ENCODE results near the gene YIPF2. TPM values are rescaled to one million over a fixed set of nuclear protein-coding genes. Genes with fewer than 3 reads are reported as not detected.
"Not testable (repeated sequence)": the region's sequence is repeated elsewhere in the genome, so short reads cannot be mapped to it uniquely, and the experiment has no call there.

The YIPF2 gene
- total RNA-seq, 1 donor from 2014 or later = 28.8 TPM

GRCh38 chr19:10961073-10961860 lies 32.8 kb upstream of the YIPF2 start:
- intact Hi-C loops (cut with micrococcal nuclease) = loop anchor here (1.0 to 5.0 kb wide), 4 partner anchors 90 to 394 kb away; partner anchors contain the start of genes CARM1, DNM2 and KRI1
- H3K4me1 Mint-ChIP-seq (ENCODE audit: low read depth) = peaks cover 40% of the 10 kb centered on the region
- no peaks in the 10 kb centered on the region for H3K9me3 Mint-ChIP-seq
- H3K4me3 Mint-ChIP-seq = peak overlapping the region; percentile 89
- peak; percentile 10 for DNase-seq (ENCODE audit: low spot score)
- peaks cover 12% of the 10 kb centered on the region for H3K36me3 Mint-ChIP-seq (ENCODE audit: low read depth)
- H3K27ac Mint-ChIP-seq = peak overlapping the region; percentile 72
- no peaks in the 10 kb centered on the region for H3K27me3 Mint-ChIP-seq (ENCODE audit: insufficient read depth)

GRCh38 chr19:10960314-10961072 lies 32.1 kb upstream of the YIPF2 start, which contains the start of gene SMARCA4:
Gene SMARCA4, plus strand, starts transcription at chr19:10961030. Its CDS starts 23,122 bp downstream, at chr19:10984152.
- intact Hi-C loops (cut with micrococcal nuclease) = loop anchor here (1.0 to 5.0 kb wide), 8 partner anchors 18 to 475 kb away; partner anchors contain the start of genes CARM1, DNM2, KRI1 and ODAD3
- Mint-ChIP-seq H3K27ac (peak within 1 kb of the TSS; percentile 87), H3K36me3 (ENCODE audit: low read depth) (peaks cover 11% of the 10 kb centered on the region), H3K4me1 (ENCODE audit: low read depth) (peaks cover 39% of the 10 kb centered on the region), H3K9me3 (no peaks in the 10 kb centered on the region), H3K4me3 (peak within 1 kb of the TSS; percentile 89), H3K27me3 (ENCODE audit: insufficient read depth) (peaks cover under 1% of the 10 kb centered on the region)
- DNase-seq (ENCODE audit: low spot score) = peak; percentile 99

GRCh38 chr19:10959277-10959968 lies 31.0 kb upstream of the YIPF2 start:
- H3K9me3 Mint-ChIP-seq; H3K27me3 Mint-ChIP-seq (ENCODE audit: insufficient read depth); intact Hi-C loops (cut with micrococcal nuclease); DNase-seq (ENCODE audit: low spot score); H3K36me3 Mint-ChIP-seq (ENCODE audit: low read depth): not testable (repeated sequence)
- Mint-ChIP-seq H3K27ac (peak overlapping the region; percentile 87), H3K4me1 (ENCODE audit: low read depth) (peaks cover 41% of the 10 kb centered on the region), H3K4me3 (peak overlapping the region; percentile 87)

- H3K9me3 Mint-ChIP-seq = no peaks in the 10 kb centered on the region
- H3K36me3 Mint-ChIP-seq (ENCODE audit: low read depth) = no peaks in the 10 kb centered on the region
These were observed 24.4 kb upstream of the YIPF2 start for GRCh38 chr19:10952809-10953208.

GRCh38 chr19:10946958-10947657 lies 18.7 kb upstream of the YIPF2 start:
- Mint-ChIP-seq H3K4me1 (ENCODE audit: low read depth) (peaks cover 6% of the 10 kb centered on the region), H3K4me3 (no peak overlapping the region), H3K9me3 (no peaks in the 10 kb centered on the region), H3K36me3 (ENCODE audit: low read depth) (no peaks in the 10 kb centered on the region), H3K27me3 (ENCODE audit: insufficient read depth) (no peaks in the 10 kb centered on the region), H3K27ac (no peak overlapping the region)
- intact Hi-C loops (cut with micrococcal nuclease) = no loop called here
- no peak for DNase-seq (ENCODE audit: low spot score)

More at GRCh38 chr19:10952809-10953208, 24.4 kb upstream of the YIPF2 start:
- Mint-ChIP-seq H3K27me3 (ENCODE audit: insufficient read depth) (peaks cover 3% of the 10 kb centered on the region), H3K4me1 (ENCODE audit: low read depth) (peaks cover 12% of the 10 kb centered on the region), H3K27ac (no peak overlapping the region), H3K4me3 (no peak overlapping the region)
- no peak for DNase-seq (ENCODE audit: low spot score)
- intact Hi-C loops (cut with micrococcal nuclease) = no loop called here

- Mint-ChIP-seq H3K36me3 (ENCODE audit: low read depth) (no peaks in the 10 kb centered on the region), H3K27me3 (ENCODE audit: insufficient read depth) (no peaks in the 10 kb centered on the region), H3K27ac (no peak overlapping the region), H3K4me1 (ENCODE audit: low read depth) (peaks cover 9% of the 10 kb centered on the region), H3K4me3 (no peak overlapping the region), H3K9me3 (no peaks in the 10 kb centered on the region)
- DNase-seq (ENCODE audit: low spot score) = no peak
- intact Hi-C loops (cut with micrococcal nuclease) = no loop called here
These were observed 16.8 kb upstream of the YIPF2 start for GRCh38 chr19:10945264-10945663.

- H3K36me3 Mint-ChIP-seq (ENCODE audit: low read depth); H3K27me3 Mint-ChIP-seq (ENCODE audit: insufficient read depth); H3K4me3 Mint-ChIP-seq; DNase-seq (ENCODE audit: low spot score); H3K27ac Mint-ChIP-seq; H3K4me1 Mint-ChIP-seq (ENCODE audit: low read depth); H3K9me3 Mint-ChIP-seq: not testable (repeated sequence)
- intact Hi-C loops (cut with micrococcal nuclease) = loop anchor here (2.0 to 5.0 kb wide), 2 partner anchors 39 to 93 kb away; no protein-coding TSS in a partner anchor
These were observed 15.0 kb upstream of the YIPF2 start for GRCh38 chr19:10943412-10943811.

- H3K36me3 Mint-ChIP-seq (ENCODE audit: low read depth); DNase-seq (ENCODE audit: low spot score); H3K27me3 Mint-ChIP-seq (ENCODE audit: insufficient read depth); H3K27ac Mint-ChIP-seq; H3K4me3 Mint-ChIP-seq; H3K9me3 Mint-ChIP-seq: not testable (repeated sequence)
- intact Hi-C loops (cut with micrococcal nuclease) = loop anchor here (1.0 to 5.0 kb wide), 3 partner anchors 19 to 95 kb away; no protein-coding TSS in a partner anchor
- peaks cover 12% of the 10 kb centered on the region for H3K4me1 Mint-ChIP-seq (ENCODE audit: low read depth)
These were observed 13.2 kb upstream of the YIPF2 start for GRCh38 chr19:10941649-10942048.

GRCh38 chr19:10936661-10937084 lies 8.2 kb upstream of the YIPF2 start:
- Mint-ChIP-seq H3K4me1 (ENCODE audit: low read depth) (peaks cover 5% of the 10 kb centered on the region), H3K27me3 (ENCODE audit: insufficient read depth) (no peaks in the 10 kb centered on the region), H3K36me3 (ENCODE audit: low read depth) (peaks cover 2% of the 10 kb centered on the region), H3K9me3 (no peaks in the 10 kb centered on the region), H3K27ac (no peak overlapping the region), H3K4me3 (no peak overlapping the region)
- peak; percentile 20 for DNase-seq (ENCODE audit: low spot score)
- intact Hi-C loops (cut with micrococcal nuclease) = loop anchor here (1.0 to 2.0 kb wide), 2 partner anchors 100 to 154 kb away; no protein-coding TSS in a partner anchor

GRCh38 chr19:10935371-10936059 lies 7.1 kb upstream of the YIPF2 start:
- intact Hi-C loops (cut with micrococcal nuclease) = loop anchor here (1.0 to 2.0 kb wide), 2 partner anchors 101 to 155 kb away; no protein-coding TSS in a partner anchor
- Mint-ChIP-seq H3K4me3 (no peak overlapping the region), H3K4me1 (ENCODE audit: low read depth) (peaks cover 5% of the 10 kb centered on the region), H3K27me3 (ENCODE audit: insufficient read depth) (no peaks in the 10 kb centered on the region), H3K36me3 (ENCODE audit: low read depth) (peaks cover 2% of the 10 kb centered on the region), H3K9me3 (no peaks in the 10 kb centered on the region), H3K27ac (no peak overlapping the region)
- no peak for DNase-seq (ENCODE audit: low spot score)

GRCh38 chr19:10929402-10929794 lies 959 bp upstream of the YIPF2 start:
- intact Hi-C loops (cut with micrococcal nuclease) = loop anchor here (2.0 kb wide), 2 partner anchors 51 to 159 kb away; partner anchors contain the start of gene LDLR
- Mint-ChIP-seq H3K4me3 (peak overlapping the region; percentile 94), H3K9me3 (no peaks in the 10 kb centered on the region), H3K27me3 (ENCODE audit: insufficient read depth) (no peaks in the 10 kb centered on the region), H3K4me1 (ENCODE audit: low read depth) (peaks cover 11% of the 10 kb centered on the region), H3K27ac (peak overlapping the region; percentile 34), H3K36me3 (ENCODE audit: low read depth) (peaks cover 15% of the 10 kb centered on the region)
- DNase-seq (ENCODE audit: low spot score) = no peak
